SKM-1 treated with dmso at 0.1 percent for 144 hours (cell line): ENCODE results near the gene EVC2.
"Not testable (repeated sequence)": the region's sequence is repeated elsewhere in the genome, so short reads cannot be mapped to it uniquely, and the experiment has no call there.

ENCODE experiments used
- DNase-seq: peaks from one replicate; lab custom pipeline; 2025; ENCODE audit not compliant: unreplicated experiment; lab: John Stamatoyannopoulos, UW

EVC2 gene

GRCh38 chr4:5632066-5632440, 76.3 kb downstream of the EVC2 start:
- no peak for DNase-seq

- no peak for DNase-seq
These were observed 76.8 kb downstream of the EVC2 start for GRCh38 chr4:5631352-5632065.

GRCh38 chr4:5630762-5631161, 77.6 kb downstream of the EVC2 start:
- DNase-seq, result no peak

- DNase-seq, result no peak
These were observed 78.8 kb downstream of the EVC2 start for GRCh38 chr4:5629542-5629941.

GRCh38 chr4:5626913-5627312, 81.4 kb downstream of the EVC2 start:
- DNase-seq, result no peak

GRCh38 chr4:5622596-5622995, 85.8 kb downstream of the EVC2 start:
- DNase-seq, result no peak

GRCh38 chr4:5619913-5620625, 88.3 kb downstream of the EVC2 start:
- no peak for DNase-seq

- DNase-seq, result no peak
These were observed 90.1 kb downstream of the EVC2 start for GRCh38 chr4:5618051-5618960.

GRCh38 chr4:5616331-5616950, 91.9 kb downstream of the EVC2 start:
- no peak for DNase-seq

GRCh38 chr4:5615496-5616075, 92.8 kb downstream of the EVC2 start:
- no peak for DNase-seq

- no peak for DNase-seq
These were observed 96.6 kb downstream of the EVC2 start for GRCh38 chr4:5611750-5612149.

- no peak for DNase-seq
These were observed 98.9 kb downstream of the EVC2 start for GRCh38 chr4:5609306-5610007.

- DNase-seq, result not testable (repeated sequence)
These were observed 114.5 kb downstream of the EVC2 start for GRCh38 chr4:5593828-5594227.

- DNase-seq, result no peak
These were observed 116.1 kb downstream of the EVC2 start for GRCh38 chr4:5592272-5592671.

GRCh38 chr4:5589495-5589894, 118.9 kb downstream of the EVC2 start:
- no peak for DNase-seq

GRCh38 chr4:5588046-5588445, 120.3 kb downstream of the EVC2 start:
- no peak for DNase-seq

GRCh38 chr4:5575941-5576340, 132.4 kb downstream of the EVC2 start:
- no peak for DNase-seq

- no peak for DNase-seq
These were observed 134.0 kb downstream of the EVC2 start for GRCh38 chr4:5574386-5574785.

- DNase-seq, result no peak
These were observed 134.4 kb downstream of the EVC2 start for GRCh38 chr4:5573965-5574364.

GRCh38 chr4:5572751-5573150, 135.6 kb downstream of the EVC2 start:
- DNase-seq, result no peak
